Anterior cingulate cortex (tissue), 58 donors: ENCODE data around the gene ZIC5.
A peak's percentile ranks its signal among the peaks of the same experiment; 100 is the strongest.

Source experiments
- DNase-seq, 58 donors: peaks; one replicate each; lab custom pipeline; 2025; lab: John Stamatoyannopoulos, UW

ZIC5 gene

GRCh38 chr13:99977912-99978798 lies 6.6 kb upstream of the ZIC5 start:
- DNase-seq, result no peak

- no peak for DNase-seq
These were observed 5.9 kb upstream of the ZIC5 start for GRCh38 chr13:99977334-99977911.

GRCh38 chr13:99976575-99976974 lies 5.0 kb upstream of the ZIC5 start:
- DNase-seq, result no peak

GRCh38 chr13:99975626-99976025 lies 4.1 kb upstream of the ZIC5 start:
- DNase-seq, result no peak

GRCh38 chr13:99974939-99975561 lies 3.5 kb upstream of the ZIC5 start:
- DNase-seq, result no peak

GRCh38 chr13:99974296-99974938 lies 2.9 kb upstream of the ZIC5 start:
- no peak for DNase-seq

- DNase-seq, result no peak
These were observed 2.2 kb upstream of the ZIC5 start for GRCh38 chr13:99973808-99974185.

- DNase-seq, result no peak
These were observed 1.7 kb upstream of the ZIC5 start for GRCh38 chr13:99973163-99973807.

- no peak for DNase-seq
These were observed 694 bp upstream of the ZIC5 start for GRCh38 chr13:99972190-99972731.

GRCh38 chr13:99970651-99971575 lies 654 bp downstream of the ZIC5 start:
- DNase-seq, result peak in 17 of 58 donors; percentile 26 to 73 (median 51)

- peak in 2 of 58 donors; percentile 29 to 41 for DNase-seq
These were observed 1.5 kb downstream of the ZIC5 start for GRCh38 chr13:99969919-99970650.

GRCh38 chr13:99969453-99969918 lies 2.1 kb downstream of the ZIC5 start:
- DNase-seq, result no peak

- DNase-seq, result no peak
These were observed 2.8 kb downstream of the ZIC5 start for GRCh38 chr13:99968521-99969452.

GRCh38 chr13:99967869-99968520 lies 3.6 kb downstream of the ZIC5 start:
- peak in 8 of 58 donors; percentile 17 to 67 (median 38) for DNase-seq

- no peak for DNase-seq
These were observed 4.1 kb downstream of the ZIC5 start for GRCh38 chr13:99967498-99967868.

GRCh38 chr13:99966064-99966805 lies 5.3 kb downstream of the ZIC5 start:
- DNase-seq, result no peak
